ENCODE data around the gene RPS4Y2.

- TF ChIP-seq CTCF (conservative IDR thresholded peaks at IDR 0.05), result no peak
- no peak for TF ChIP-seq ZFX (IDR thresholded peaks at IDR 0.05)
Observed at GRCh38 chrY:20802659-20803058, 46.8 kb downstream of the RPS4Y2 start.

Measured in C4-2B (cell line).